ENCODE data around the gene IFIT3.

GRCh38 chr10:89299031-89299430, 28.8 kb upstream of the IFIT3 start:
- no peak for TF ChIP-seq EP300 (IDR thresholded peaks at IDR 0.05)
- TF ChIP-seq CTCF (IDR thresholded peaks at IDR 0.05), result no peak
- no peak for TF ChIP-seq POLR2A (IDR thresholded peaks at IDR 0.05)
